Measurements from ENCODE around the gene CAPN10. TPM values are rescaled to one million over a fixed set of nuclear protein-coding genes. Genes with fewer than 3 reads are reported as not detected.
"Not testable (repeated sequence)": the region's sequence is repeated elsewhere in the genome, so short reads cannot be mapped to it uniquely, and the experiment has no call there.

The CAPN10 gene, protein sequence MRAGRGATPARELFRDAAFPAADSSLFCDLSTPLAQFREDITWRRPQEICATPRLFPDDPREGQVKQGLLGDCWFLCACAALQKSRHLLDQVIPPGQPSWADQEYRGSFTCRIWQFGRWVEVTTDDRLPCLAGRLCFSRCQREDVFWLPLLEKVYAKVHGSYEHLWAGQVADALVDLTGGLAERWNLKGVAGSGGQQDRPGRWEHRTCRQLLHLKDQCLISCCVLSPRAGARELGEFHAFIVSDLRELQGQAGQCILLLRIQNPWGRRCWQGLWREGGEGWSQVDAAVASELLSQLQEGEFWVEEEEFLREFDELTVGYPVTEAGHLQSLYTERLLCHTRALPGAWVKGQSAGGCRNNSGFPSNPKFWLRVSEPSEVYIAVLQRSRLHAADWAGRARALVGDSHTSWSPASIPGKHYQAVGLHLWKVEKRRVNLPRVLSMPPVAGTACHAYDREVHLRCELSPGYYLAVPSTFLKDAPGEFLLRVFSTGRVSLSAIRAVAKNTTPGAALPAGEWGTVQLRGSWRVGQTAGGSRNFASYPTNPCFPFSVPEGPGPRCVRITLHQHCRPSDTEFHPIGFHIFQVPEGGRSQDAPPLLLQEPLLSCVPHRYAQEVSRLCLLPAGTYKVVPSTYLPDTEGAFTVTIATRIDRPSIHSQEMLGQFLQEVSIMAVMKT
- total RNA-seq, result 15.7 and 31.2 TPM in 2 replicates

DNA sequence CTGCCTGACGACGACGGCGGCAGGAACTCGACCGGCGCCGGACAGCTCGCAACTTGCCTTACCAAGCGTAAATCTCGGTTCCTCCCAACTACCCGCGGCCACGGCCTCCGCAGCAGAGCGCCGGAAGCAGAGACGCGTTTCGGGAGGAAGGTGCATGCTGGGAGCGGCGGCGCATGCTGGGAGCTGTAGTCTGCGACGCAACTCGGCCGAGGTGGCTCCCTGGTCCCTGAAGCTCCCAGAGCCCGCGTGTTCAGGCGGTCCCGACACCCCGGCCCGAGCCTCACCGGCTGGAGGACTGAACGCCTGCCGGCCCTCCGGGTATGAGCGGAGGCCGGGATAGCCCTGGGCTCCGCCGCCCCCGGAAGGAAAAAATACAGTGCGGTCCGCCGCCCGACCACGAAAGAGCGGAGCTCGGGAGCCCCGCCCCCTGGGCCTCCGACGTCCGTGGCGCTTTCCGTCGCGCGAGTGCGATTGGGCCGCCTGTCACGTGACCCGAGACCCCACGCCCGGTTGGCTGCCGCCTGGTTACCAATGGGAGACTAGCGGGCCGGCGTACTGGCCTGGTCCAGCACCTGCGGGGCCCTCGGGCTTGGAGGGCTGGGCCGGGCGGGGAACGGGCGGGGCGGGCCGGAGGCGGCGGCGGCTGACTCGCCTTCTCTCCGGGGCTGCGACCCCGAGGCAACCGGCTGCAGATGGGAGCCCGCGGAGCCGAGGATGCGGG is at the start of gene CAPN10:
TSS of gene CAPN10 (plus strand) at position 537 of the 721 bp plus-strand sequence. CDS start at position 715, 178 bp downstream.
- peak; percentile 96 to 97 for DNase-seq (ENCODE audit: low read depth in 2 of 2)

GRCh38 chr2:240538031-240538780 is 48.3 kb upstream of the CAPN10 start:
- no peak for DNase-seq (ENCODE audit: low read depth in 2 of 2)

- not testable (repeated sequence) for DNase-seq (ENCODE audit: low read depth in 2 of 2)
Measured at GRCh38 chr2:240539101-240539500, 47.4 kb upstream of the CAPN10 start.

GRCh38 chr2:240539906-240540305 is 46.6 kb upstream of the CAPN10 start:
- no peak for DNase-seq (ENCODE audit: low read depth in 2 of 2)

GRCh38 chr2:240551288-240551687 is 35.2 kb upstream of the CAPN10 start:
- DNase-seq (ENCODE audit: low read depth in 2 of 2), result no peak

DNA sequence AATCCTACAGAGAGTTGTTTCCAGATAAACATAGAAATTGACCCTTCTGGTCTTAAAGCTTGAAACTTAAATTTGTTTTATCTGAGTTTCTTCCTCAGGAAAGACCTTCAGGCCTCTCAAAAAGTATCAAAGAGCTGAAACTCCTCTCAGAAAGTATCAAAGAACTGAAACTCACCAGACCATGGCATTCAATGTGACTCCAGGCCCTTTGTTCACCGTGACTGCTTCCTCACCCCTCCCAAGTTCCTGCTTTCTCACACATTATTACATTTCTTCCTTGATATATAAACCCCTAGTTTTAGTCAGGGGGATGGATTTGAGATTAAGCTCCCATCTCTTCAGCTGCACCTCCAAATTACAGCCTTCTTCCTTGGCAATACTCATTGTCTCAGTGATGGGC is 34.7 kb upstream of the CAPN10 start:
- no peak for DNase-seq (ENCODE audit: low read depth in 2 of 2)

GRCh38 chr2:240553956-240554480 is 32.5 kb upstream of the CAPN10 start:
- no peak for DNase-seq (ENCODE audit: low read depth in 2 of 2)

DNA sequence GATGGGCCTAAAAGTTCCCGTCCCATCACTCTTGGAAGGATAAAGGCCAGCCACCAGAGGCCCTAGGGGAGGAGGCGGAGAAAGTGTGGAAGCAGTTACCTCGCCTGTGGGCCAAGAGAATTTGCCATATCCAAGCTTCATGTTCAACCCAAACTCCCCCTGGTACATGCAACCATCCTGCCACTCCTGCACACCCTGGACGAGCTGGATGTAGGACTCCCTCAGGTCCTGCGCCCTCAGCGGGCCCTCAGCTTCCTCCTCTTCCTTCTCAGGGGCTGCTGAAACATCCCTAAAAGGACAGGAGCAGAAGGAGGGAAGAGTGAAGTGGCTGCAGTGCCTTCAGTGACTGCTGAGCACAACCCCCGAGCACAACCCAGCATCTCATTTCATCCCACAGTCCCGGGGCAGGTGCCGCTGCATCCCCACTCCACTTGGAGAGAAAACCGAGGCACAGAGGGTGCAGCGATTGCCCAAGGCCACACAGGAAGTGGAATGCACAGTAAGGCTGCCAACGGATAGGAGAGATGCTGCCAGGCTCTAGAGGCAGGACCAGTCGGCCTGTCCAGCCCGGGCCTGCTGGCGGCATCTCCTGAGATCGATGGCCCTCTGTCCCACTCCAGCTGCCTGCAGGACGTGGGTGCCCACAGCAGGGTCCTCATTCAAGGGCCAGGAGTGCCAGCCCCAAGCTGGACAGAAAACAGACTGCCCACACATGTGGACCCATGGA is 31.6 kb upstream of the CAPN10 start:
- DNase-seq (ENCODE audit: low read depth in 2 of 2), result no peak

- DNase-seq (ENCODE audit: low read depth in 2 of 2), result no peak
Measured at GRCh38 chr2:240555541-240556250, 30.8 kb upstream of the CAPN10 start.

DNA sequence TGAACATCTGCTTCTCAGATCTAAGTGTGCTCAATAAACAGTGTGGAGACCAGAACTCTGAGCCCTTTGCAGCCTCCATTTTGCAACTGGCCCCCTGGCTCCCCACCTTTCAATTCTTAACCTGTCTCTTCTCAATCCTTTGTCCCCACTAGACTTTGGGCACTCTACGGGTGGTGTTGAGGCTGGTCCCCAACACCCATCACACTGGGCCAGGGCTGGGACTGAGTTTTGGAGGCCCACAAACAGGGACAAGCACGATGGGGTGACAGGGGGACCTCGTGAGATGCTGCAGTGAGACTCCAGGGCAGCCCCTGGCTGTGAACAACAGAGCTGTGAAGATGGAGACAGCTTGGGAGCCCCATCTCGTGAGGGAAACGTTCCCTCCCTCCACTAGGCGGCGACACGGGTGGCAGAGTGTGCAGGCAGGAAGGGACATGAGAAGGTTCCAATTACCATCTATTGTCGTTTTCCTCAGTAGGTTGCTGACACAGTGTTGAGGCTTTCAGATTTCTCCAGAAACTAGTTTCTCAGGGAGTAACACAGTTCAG is 29.9 kb upstream of the CAPN10 start:
- DNase-seq (ENCODE audit: low read depth in 2 of 2), result peak; percentile 62 to 74

DNA sequence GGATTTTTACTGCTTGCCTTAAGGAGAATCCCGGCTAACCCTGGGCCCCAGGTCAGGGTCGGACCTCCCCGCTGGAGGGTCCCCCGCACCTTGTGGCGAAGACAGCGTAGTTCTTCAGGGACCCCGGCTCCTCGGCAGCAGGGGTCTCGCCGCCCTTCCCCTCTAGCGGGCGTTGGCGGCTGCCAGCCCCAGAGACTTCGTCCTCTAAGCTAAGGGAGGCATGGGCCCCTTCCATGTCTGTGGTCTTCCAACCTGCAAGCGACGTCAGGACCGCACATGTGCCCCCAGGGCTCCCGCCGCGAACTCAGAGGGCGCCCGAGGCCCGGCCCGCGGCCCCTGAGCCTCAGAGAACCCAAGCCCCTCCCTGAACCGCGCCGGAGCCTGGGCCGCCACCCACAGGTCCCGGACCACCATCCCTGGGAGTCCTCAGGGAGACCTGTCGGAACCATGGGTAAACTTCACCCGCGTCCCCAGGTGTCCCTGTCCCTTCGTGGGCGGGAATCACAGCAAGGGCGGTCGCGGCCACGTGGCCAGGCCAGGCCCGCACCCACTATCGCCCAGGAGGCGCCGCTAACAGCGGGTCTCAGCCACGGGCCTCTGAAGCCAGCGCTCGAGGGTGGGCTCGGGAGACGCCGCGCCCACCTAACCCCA is 29.3 kb upstream of the CAPN10 start:
- no peak for DNase-seq (ENCODE audit: low read depth in 2 of 2)

GRCh38 chr2:240557808-240558207 is 28.7 kb upstream of the CAPN10 start, which contains the start of gene ANKMY1:
ANKMY1 (minus strand) TSS chr2:240557988; CDS start chr2:240557335, 653 bp downstream.
- peak; percentile 79 to 86 for DNase-seq (ENCODE audit: low read depth in 2 of 2)

GRCh38 chr2:240558236-240558761 is 28.2 kb upstream of the CAPN10 start:
- DNase-seq (ENCODE audit: low read depth in 2 of 2), result no peak

DNA sequence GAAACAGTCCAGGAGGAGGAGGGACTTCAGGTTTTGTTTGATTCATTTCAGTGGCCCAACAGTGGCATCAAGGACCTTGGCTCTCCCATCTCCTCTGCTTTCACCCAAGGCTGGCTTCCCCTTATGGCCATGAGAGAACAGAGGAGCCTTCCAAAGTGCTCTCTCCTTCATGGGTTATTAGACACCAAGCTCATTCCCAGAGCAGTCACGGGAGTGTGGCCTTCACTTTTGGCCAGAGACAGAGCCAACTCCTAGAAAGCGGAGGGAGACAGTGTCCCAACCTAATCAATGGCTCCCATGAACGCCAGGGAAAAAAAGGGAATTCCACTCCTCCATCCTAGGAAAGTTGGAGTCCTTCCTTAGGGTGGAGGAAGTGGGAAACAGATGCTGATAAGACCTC is 27.2 kb upstream of the CAPN10 start:
- DNase-seq (ENCODE audit: low read depth in 2 of 2), result no peak

- DNase-seq (ENCODE audit: low read depth in 2 of 2), result peak; percentile 91 to 93
Measured at GRCh38 chr2:240560084-240560479, 26.5 kb upstream of the CAPN10 start, which contains the start of gene DUSP28. DUSP28 (plus strand) TSS chr2:240560357; CDS start chr2:240560685, 328 bp downstream.

DNA sequence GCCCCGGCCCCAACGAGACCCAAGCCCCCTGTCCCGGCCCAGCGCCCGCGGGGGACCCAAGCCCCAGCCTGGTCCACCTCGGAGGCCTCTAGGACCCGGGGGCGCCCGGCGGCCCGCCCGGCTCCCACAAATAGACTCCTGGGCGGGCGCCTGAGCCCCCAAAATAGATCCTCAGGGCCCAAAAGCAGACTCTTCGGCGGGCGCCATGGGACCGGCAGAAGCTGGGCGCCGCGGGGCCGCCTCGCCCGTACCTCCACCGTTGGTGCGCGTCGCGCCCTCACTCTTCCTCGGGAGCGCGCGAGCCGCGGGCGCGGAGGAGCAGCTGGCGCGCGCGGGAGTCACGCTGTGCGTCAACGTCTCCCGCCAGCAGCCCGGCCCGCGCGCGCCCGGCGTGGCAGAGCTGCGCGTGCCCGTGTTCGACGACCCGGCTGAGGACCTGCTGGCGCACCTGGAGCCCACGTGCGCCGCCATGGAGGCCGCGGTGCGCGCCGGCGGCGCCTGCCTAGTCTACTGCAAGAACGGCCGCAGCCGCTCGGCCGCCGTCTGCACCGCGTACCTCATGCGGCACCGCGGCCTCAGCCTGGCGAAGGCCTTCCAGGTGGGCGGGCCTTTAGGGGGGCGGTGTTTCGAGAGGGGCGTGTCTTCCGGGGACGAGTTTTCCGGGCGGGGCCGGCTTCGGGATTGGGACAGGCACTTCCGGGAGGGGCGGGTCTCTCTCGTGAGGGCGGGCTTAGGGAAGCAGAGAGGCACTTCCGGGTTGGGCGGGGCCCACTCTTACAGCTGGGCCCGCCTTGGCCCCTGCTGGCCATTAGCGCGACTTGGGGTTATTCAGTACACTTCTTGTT is 25.8 kb upstream of the CAPN10 start:
- peak; percentile 98 to 99 for DNase-seq (ENCODE audit: low read depth in 2 of 2)

DNA sequence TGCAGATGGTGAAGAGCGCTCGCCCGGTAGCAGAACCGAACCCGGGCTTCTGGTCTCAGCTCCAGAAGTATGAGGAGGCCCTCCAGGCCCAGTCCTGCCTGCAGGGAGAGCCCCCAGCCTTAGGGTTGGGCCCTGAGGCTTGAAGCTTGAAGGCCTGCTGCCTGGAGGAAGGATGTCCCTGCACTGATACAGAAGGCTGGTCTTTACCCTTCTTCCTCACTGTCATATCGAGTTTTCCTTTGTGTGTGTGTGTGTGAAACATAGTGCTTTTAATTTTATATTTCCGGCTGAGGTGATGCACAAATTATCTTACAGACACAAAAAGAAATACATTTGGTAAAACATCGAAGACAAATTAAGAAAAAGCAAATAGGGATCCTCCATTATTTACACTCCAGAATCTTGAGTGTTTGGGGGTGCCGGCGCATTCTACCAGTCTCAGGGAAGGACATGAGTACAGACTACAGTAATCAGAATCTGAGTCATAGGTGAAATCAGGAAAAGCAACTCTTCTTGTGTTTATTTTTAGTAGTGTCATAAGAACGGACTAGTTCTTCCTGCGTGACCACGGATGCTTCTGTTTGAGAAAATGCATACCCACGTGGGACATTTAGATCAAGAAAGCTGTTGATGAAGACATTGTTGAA is 25.1 kb upstream of the CAPN10 start:
- DNase-seq (ENCODE audit: low read depth in 2 of 2), result peak in 1 of 2 donors; percentile 85
